Measurements from ENCODE around the gene APOBEC4. TPM values are rescaled to one million over a fixed set of nuclear protein-coding genes. Genes with fewer than 3 reads are reported as not detected.

APOBEC4 gene
- total and polyA plus RNA-seq, 9 of the 15 experiments (the other 6 are each of a cell fraction or from before 2014, with no cell fraction given) = not detected

- intact Hi-C loops (cut with micrococcal nuclease) (no loop called here), in situ Hi-C loops (cut with MboI) (no loop called here)
- 0% methylated on average over 3 of the region's 3 CpGs for WGBS (ENCODE audit: insufficient coverage, low coverage, missing lambda C conversion rate)
- no peaks in the 10 kb centered on the region for H3K9me3 ChIP-seq (replicated peaks; ENCODE audit: control insufficient read depth, insufficient read depth, low read depth, low read length)
- H2AFZ ChIP-seq (ENCODE audit: low read depth, low read length) = no peak overlapping the region
- H3K36me3 ChIP-seq (ENCODE audit: control insufficient read depth, insufficient read depth, low read length) = no peaks in the 10 kb centered on the region
- peaks cover 0 to 5% of the 10 kb centered on the region in 2 experiments; a peak in 4 of 5 replicates for H3K27me3 ChIP-seq (ENCODE audit: control insufficient read depth in 2 of 2, insufficient read depth in 2 of 2, low read length in 2 of 2)
- H3K4me2 ChIP-seq (ENCODE audit: insufficient read depth, low read length) = no peak overlapping the region
- FAIRE-seq (no peak), ATAC-seq (no peak), DNase-seq (ENCODE audit: extremely low read depth in 1 of 4, low spot score in 3 of 4) (no peak)
- no TSS peak for BruUV-seq (replicated peaks)
- TF ChIP-seq HIVEP1 (CRISPR knock-in tag; IDR thresholded peaks at IDR 0.05) (no peak), ARID2 (IDR thresholded peaks at IDR 0.05) (no peak), ZNF134 (CRISPR knock-in tag; conservative IDR thresholded peaks at IDR 0.05) (no peak), ZNF584 (CRISPR knock-in tag; IDR thresholded peaks at IDR 0.05; ENCODE audit: low read depth) (no peak), KLF10 (CRISPR knock-in tag; IDR thresholded peaks at IDR 0.05) (no peak), RNF2 (IDR thresholded peaks at IDR 0.05) (no peak)
- no peak overlapping the region for H3K27ac ChIP-seq (ENCODE audit: extremely low read depth, low read depth, low read length)
- H3K79me2 ChIP-seq (ENCODE audit: control insufficient read depth, insufficient read depth, low read length) = no peaks in the 10 kb centered on the region
- H3K9me1 ChIP-seq (ENCODE audit: control insufficient read depth, insufficient read depth, low read length) = no peaks in the 10 kb centered on the region
- no peaks in the 10 kb centered on the region for H4K20me1 ChIP-seq (replicated peaks; ENCODE audit: control insufficient read depth, insufficient read depth, low read length)
- ChIA-PET POLR2A (no interaction called here), CTCF (ENCODE audit: low intra/inter-chr PET ratio) (no interaction called here)
- H3K9ac ChIP-seq (ENCODE audit: insufficient read depth in 1 of 2, low read depth in 2 of 2, low read length in 2 of 2) = no peak overlapping the region
- H3K4me3 ChIP-seq = no peak overlapping the region
- H3K4me1 ChIP-seq (replicated peaks in 1 of 2; ENCODE audit: control insufficient read depth in 2 of 2, insufficient read depth in 2 of 2, low read length in 2 of 2) = peaks cover 0 to 7% of the 10 kb centered on the region in 2 experiments; a peak in 3 of 5 replicates
These were observed 44.9 kb upstream of the APOBEC4 start for GRCh38 chr1:183697814-183698590.

- CTCF ChIA-PET (ENCODE audit: low intra/inter-chr PET ratio) = no interaction called here
- H3K9me3 ChIP-seq (replicated peaks; ENCODE audit: control insufficient read depth, insufficient read depth, low read depth, low read length) = no peaks in the 10 kb centered on the region
- FAIRE-seq (no peak), ATAC-seq (no peak), DNase-seq (ENCODE audit: extremely low read depth in 1 of 4, low spot score in 3 of 4) (no peak)
- H4K20me1 ChIP-seq (replicated peaks; ENCODE audit: control insufficient read depth, insufficient read depth, low read length) = no peaks in the 10 kb centered on the region
- no TSS peak for BruUV-seq (replicated peaks)
- POLR2A ChIA-PET = no interaction called here
- H3K79me2 ChIP-seq (ENCODE audit: control insufficient read depth, insufficient read depth, low read length) = no peaks in the 10 kb centered on the region
- H3K4me2 ChIP-seq (ENCODE audit: insufficient read depth, low read length) = no peak overlapping the region
- H3K4me3 ChIP-seq = no peak overlapping the region
- in situ Hi-C loops (cut with MboI) = no loop called here
- H3K9ac ChIP-seq (ENCODE audit: insufficient read depth in 1 of 2, low read depth in 2 of 2, low read length in 2 of 2) = no peak overlapping the region
- intact Hi-C loops (cut with micrococcal nuclease) = no loop called here
- H3K4me1 ChIP-seq (replicated peaks in 1 of 2; ENCODE audit: control insufficient read depth in 2 of 2, insufficient read depth in 2 of 2, low read length in 2 of 2) = no peaks in the 10 kb centered on the region
- WGBS (ENCODE audit: insufficient coverage, low coverage, missing lambda C conversion rate) = 4% methylated on average over 3 of the region's 3 CpGs
- H3K36me3 ChIP-seq (ENCODE audit: control insufficient read depth, insufficient read depth, low read length) = no peaks in the 10 kb centered on the region
- no peaks in the 10 kb centered on the region for H3K9me1 ChIP-seq (ENCODE audit: control insufficient read depth, insufficient read depth, low read length)
- H3K27ac ChIP-seq (ENCODE audit: extremely low read depth, low read depth, low read length) = no peak overlapping the region
- no peak overlapping the region for H2AFZ ChIP-seq (ENCODE audit: low read depth, low read length)
- H3K27me3 ChIP-seq (ENCODE audit: control insufficient read depth in 2 of 2, insufficient read depth in 2 of 2, low read length in 2 of 2) = no peaks in the 10 kb centered on the region; a peak in 3 of 5 replicates
- TF ChIP-seq, protein P1, sequence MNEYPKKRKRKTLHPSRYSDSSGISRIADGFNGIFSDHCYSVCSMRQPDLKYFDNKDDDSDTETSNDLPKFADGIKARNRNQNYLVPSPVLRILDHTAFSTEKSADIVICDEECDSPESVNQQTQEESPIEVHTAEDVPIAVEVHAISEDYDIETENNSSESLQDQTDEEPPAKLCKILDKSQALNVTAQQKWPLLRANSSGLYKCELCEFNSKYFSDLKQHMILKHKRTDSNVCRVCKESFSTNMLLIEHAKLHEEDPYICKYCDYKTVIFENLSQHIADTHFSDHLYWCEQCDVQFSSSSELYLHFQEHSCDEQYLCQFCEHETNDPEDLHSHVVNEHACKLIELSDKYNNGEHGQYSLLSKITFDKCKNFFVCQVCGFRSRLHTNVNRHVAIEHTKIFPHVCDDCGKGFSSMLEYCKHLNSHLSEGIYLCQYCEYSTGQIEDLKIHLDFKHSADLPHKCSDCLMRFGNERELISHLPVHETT (CRISPR knock-in tag; conservative IDR thresholded peaks at IDR 0.05 in 1 of 2, IDR thresholded peaks at IDR 0.05 in 1 of 2) = no peak
- TF ChIP-seq, protein P2, sequence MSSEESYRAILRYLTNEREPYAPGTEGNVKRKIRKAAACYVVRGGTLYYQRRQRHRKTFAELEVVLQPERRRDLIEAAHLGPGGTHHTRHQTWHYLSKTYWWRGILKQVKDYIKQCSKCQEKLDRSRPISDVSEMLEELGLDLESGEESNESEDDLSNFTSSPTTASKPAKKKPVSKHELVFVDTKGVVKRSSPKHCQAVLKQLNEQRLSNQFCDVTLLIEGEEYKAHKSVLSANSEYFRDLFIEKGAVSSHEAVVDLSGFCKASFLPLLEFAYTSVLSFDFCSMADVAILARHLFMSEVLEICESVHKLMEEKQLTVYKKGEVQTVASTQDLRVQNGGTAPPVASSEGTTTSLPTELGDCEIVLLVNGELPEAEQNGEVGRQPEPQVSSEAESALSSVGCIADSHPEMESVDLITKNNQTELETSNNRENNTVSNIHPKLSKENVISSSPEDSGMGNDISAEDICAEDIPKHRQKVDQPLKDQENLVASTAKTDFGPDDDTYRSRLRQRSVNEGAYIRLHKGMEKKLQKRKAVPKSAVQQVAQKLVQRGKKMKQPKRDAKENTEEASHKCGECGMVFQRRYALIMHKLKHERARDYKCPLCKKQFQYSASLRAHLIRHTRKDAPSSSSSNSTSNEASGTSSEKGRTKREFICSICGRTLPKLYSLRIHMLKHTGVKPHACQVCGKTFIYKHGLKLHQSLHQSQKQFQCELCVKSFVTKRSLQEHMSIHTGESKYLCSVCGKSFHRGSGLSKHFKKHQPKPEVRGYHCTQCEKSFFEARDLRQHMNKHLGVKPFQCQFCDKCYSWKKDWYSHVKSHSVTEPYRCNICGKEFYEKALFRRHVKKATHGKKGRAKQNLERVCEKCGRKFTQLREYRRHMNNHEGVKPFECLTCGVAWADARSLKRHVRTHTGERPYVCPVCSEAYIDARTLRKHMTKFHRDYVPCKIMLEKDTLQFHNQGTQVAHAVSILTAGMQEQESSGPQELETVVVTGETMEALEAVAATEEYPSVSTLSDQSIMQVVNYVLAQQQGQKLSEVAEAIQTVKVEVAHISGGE (CRISPR knock-in tag; IDR thresholded peaks at IDR 0.05) = no peak
- no peak for TF ChIP-seq ARHGAP35 (IDR thresholded peaks at IDR 0.05; ENCODE audit: partially characterized antibody)
- no peak for TF ChIP-seq FOXJ3 (CRISPR knock-in tag; IDR thresholded peaks at IDR 0.05)
- TF ChIP-seq ZNF717 (CRISPR knock-in tag; IDR thresholded peaks at IDR 0.05) = no peak
These were observed 43.9 kb upstream of the APOBEC4 start for GRCh38 chr1:183696981-183697380.
